ENCODE results near the gene LSMEM2. TPM values are rescaled to one million over a fixed set of nuclear protein-coding genes. Genes with fewer than 3 reads are reported as not detected.
"Not testable (repeated sequence)": the region's sequence is repeated elsewhere in the genome, so short reads cannot be mapped to it uniquely, and the experiment has no call there.

The LSMEM2 gene
- total RNA-seq, 1 donor = not detected

DNA sequence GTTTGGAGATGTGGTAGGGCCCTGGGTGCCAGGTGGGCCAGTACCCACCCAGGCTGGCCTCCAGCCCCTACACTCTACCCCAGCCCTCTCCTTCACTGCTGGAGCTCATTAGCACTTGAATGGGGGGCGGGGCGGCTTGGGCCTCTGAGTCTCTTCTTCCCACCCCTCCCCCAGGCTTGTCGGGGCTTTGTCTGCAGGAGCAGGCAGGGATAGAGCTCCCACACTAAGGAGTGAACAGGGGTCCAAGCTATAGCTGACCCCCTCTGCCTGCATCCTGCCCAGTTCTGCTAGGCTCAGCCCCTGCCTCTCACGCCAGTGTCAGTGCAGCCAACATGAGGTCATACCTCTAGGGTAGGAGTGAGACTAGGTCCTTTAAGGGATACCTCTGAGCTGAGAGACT is 37.7 kb upstream of the LSMEM2 start:
- H3K4me3 ChIP-seq (ENCODE audit: low read depth, low read length) = no peak overlapping the region
- no peak for DNase-seq (ENCODE audit: low read depth)
- TF ChIP-seq, protein P1, sequence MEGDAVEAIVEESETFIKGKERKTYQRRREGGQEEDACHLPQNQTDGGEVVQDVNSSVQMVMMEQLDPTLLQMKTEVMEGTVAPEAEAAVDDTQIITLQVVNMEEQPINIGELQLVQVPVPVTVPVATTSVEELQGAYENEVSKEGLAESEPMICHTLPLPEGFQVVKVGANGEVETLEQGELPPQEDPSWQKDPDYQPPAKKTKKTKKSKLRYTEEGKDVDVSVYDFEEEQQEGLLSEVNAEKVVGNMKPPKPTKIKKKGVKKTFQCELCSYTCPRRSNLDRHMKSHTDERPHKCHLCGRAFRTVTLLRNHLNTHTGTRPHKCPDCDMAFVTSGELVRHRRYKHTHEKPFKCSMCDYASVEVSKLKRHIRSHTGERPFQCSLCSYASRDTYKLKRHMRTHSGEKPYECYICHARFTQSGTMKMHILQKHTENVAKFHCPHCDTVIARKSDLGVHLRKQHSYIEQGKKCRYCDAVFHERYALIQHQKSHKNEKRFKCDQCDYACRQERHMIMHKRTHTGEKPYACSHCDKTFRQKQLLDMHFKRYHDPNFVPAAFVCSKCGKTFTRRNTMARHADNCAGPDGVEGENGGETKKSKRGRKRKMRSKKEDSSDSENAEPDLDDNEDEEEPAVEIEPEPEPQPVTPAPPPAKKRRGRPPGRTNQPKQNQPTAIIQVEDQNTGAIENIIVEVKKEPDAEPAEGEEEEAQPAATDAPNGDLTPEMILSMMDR (IDR thresholded peaks at IDR 0.05; ENCODE audit: insufficient read depth, low read length) = no peak

DNA sequence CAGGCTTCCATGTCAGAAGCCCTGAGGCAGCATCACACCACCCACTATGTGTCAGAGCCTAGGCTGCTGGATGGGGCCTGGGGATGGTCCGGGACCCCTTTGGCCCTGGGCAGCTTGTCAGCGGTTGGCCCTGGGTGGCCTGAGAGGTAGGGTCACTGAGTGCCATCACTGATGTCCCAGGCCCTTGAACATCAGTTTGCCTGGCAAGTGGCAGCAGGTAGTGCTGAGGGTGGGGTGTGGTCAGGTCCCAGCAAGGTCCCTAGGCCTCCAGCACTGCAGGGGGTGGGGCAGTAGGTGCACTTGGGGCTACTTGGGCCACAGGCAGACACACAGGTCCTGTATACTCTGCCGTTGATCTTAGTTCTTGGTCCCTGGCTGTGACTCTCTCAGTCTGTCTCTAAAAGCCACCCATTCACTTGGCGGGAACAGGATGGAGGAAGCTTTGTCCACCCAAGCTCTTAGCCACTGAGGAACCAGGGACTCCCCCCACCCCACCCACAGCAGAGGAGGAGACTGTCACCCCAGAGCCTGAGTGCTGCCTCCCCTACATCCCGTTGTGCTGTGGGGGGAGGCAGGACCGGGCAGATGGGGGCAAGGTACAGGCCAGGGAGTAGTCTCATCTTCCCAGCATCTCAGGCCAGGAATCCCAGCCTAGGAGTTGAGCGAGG is 37.0 kb upstream of the LSMEM2 start:
- TF ChIP-seq, protein P1 (IDR thresholded peaks at IDR 0.05; ENCODE audit: insufficient read depth, low read length) = no peak
- H3K4me3 ChIP-seq (ENCODE audit: low read depth, low read length) = no peak overlapping the region
- DNase-seq (ENCODE audit: low read depth) = no peak

DNA sequence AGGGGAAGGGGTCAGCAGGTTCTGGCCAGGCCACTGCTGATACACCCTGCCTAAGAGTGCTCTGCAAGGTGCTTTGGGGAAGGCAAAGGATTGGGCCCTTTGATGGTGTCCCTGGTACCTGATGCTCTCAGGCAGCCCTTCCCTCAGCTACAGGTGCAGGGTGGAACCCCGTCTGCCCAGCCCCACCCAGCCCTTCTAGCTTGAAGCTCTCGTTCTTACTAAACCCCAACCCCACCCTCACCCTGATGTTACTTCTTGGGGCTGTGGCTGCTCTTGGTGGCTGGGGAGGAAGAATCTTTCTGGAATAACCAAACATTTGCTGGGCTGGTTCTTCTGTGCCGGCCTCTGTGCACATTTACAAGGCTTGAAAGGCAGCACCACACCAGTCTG is 36.5 kb upstream of the LSMEM2 start:
- DNase-seq (ENCODE audit: low read depth) = no peak
- H3K4me3 ChIP-seq (ENCODE audit: low read depth, low read length) = no peak overlapping the region
- TF ChIP-seq, protein P1 (IDR thresholded peaks at IDR 0.05; ENCODE audit: insufficient read depth, low read length) = no peak

DNA sequence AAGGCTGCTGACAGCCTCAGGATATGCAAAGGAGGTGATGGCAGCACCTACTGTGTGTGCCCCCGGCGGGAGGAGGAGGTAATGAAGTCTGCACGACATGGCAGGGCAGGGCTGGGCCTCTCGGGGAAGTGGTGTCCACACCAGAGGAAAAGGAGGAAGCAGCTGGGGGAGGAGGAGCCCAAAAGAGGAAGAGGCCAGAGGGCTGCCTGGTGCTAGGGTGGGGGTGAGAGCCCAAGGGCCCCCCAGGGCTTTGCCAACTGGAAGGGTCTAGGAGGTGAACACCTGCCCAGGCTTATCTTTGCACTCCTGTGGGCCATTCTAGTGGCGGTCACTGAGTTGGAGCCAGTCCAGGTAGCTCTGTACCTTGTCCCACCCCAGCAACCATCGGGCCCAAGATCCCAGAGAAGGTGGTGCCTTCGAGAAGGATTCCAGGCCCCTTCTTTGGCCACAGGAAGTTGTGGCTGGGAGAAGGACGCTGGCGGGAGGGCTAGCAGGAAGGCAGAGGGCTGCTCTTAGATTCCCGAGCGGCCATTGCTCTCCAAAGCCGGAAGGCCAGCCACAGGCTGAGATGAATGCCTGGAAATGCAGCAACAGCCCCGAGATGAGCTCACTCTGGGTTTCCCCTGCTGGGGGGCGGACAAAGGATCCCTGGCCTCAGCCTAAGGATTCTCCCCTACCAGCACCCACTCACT is 35.9 kb upstream of the LSMEM2 start:
- DNase-seq (ENCODE audit: low read depth) = peak; percentile 59
- peak overlapping the region; percentile 22 for H3K4me3 ChIP-seq (ENCODE audit: low read depth, low read length)
- TF ChIP-seq, protein P1 (IDR thresholded peaks at IDR 0.05; ENCODE audit: insufficient read depth, low read length) = no peak

DNA sequence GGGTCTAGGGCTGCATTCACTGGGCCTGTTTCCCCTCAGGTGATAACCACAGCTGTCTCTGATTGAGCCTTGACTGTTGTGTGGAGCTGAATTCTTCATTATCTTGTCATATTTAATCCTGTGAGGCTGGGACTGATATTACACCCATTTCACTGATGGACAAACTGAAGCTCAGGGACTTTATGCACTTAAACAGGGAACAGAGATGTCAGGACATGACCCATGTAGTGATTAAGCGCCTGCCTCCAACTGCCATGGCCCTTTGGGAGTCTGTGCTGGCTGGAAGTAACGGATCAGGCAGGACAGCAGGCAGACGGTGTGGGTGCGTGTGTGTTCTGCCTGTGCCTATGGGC is 35.4 kb upstream of the LSMEM2 start:
- DNase-seq (ENCODE audit: low read depth) = no peak
- TF ChIP-seq, protein P1 (IDR thresholded peaks at IDR 0.05; ENCODE audit: insufficient read depth, low read length) = no peak
- H3K4me3 ChIP-seq (ENCODE audit: low read depth, low read length) = no peak overlapping the region

DNA sequence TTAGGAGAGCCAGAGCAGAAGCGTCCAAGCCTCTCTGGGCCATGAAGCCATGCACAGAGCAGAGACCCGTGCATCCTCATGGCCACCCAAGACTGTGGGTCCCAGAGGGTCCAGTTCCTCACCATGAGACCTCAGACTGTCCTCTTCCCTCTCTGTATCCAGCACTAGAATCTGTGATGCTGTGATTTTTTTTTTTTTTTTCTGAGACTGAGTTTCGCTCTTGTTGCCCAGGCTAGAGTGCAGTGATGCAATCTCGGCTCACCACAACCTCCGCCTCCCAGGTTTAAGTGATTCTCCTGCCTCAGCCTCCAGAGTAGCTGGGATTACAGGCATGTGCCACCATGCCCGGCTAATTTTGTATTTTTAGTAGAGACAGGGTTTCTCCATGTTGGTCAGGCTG is 34.1 kb upstream of the LSMEM2 start:
- H3K4me3 ChIP-seq (ENCODE audit: low read depth, low read length); DNase-seq (ENCODE audit: low read depth): not testable (repeated sequence)

DNA sequence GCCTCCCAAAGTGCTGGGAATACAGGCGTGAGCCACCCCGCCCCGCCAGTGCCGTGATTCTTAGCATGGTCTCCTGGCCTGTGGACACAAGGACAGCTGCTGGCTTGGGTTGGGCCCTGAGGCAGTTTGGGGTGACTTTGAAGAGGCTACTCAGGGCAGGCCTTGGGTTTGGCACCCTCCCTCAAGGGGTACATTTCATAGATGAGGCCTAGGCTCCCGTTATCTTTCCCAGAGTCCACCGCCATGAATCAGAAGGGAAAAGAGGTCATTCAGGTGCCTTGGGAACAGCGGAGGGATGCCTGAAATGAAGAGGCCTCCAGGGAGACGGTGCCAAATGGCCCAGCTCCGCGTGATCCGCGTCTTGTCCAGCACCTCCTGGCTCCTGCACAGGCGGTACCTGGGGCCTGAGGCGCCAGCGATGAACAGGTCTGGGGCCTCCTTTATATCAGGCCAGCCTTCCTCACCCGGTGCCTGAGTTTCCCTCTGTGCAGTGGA is 33.6 kb upstream of the LSMEM2 start:
- H3K4me3 ChIP-seq (ENCODE audit: low read depth, low read length) = peak overlapping the region; percentile 51

More for the DNA sequence above, 33.6 kb upstream of the LSMEM2 start:
- no peak for DNase-seq (ENCODE audit: low read depth)
- TF ChIP-seq, protein P1 (IDR thresholded peaks at IDR 0.05; ENCODE audit: insufficient read depth, low read length) = no peak

Data from fibroblast of the aortic adventitia (primary cell).